Neuron (in vitro differentiated cells): ENCODE data around the gene ENO1.
A peak's percentile ranks its signal among the peaks of the same experiment; 100 is the strongest.

ENCODE experiments used
- H2AFZ ChIP-seq: one replicate; pipeline ENCODE4 v1.6.1; 2013; ENCODE audit warnings: low read depth, mild to moderate bottlenecking, inconsistent platforms, low read length, moderate library complexity
- H3K27me3 ChIP-seq: one replicate; pipeline ENCODE4 v1.6.1; 2013; ENCODE audit warnings: low read length; ENCODE audit not compliant: insufficient read depth
- H3K36me3 ChIP-seq: one replicate; pipeline ENCODE4 v1.6.1; 2013; ENCODE audit warnings: low read length; ENCODE audit not compliant: insufficient read depth
- H3K4me1 ChIP-seq: one replicate; pipeline ENCODE4 v1.6.1; 2013; ENCODE audit warnings: low read length; ENCODE audit not compliant: insufficient read depth
- H3K4me3 ChIP-seq: 2 replicates; pipeline ENCODE4 v1.5.1; 2013; ENCODE audit warnings: mild to moderate bottlenecking, low read length, moderate library complexity
- H3K9me3 ChIP-seq: one replicate; pipeline ENCODE4 v1.6.1; 2013; ENCODE audit warnings: low read length

ENO1 gene

DNA sequence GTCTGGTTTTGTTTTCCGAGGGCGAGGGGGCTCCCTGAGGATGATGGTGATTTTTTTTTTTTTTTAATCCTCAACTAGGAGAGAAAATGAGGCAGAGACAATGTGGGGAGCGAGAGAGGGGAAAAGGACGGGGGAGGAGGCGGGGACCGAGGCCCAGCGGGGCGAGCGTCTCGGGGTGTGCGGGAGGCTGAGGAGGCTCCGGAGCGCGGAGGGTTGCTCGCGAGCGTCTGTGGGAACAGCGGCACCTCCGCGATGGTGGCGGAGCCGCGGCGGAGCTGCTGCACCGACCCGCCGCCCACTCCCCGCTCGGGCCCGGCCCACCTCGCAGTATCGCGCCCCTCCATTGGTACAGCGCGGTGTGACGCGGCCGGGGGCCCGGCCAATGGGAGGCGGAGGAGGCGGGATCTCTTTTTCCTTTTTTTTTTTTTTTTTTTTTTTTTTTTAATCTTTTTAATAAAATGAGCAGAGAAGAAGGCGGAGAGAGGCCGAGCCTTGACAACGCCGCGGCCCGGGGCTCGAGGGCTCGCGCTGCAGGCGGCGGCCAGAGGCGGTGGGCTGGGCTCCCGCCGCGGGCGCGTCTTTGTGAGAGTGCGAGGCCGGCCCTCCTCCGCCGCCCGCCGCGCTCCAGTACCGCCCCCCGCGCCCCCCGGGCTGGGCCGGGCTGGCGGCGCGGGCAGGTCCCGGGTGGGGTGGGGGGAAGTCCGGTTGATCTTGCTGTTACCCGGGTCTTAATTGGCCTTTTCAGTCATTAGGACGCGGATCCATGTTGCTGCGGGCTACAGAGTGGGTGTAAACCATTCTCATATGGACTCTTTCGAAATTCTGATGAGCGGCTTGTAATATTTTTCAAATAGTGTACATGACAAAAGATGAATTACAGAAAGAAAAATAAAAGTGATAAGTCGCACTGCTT is 60.8 kb downstream of the ENO1 start, which contains the start of gene RERE:
Gene RERE (minus strand): TSS at position 229 of the 913 bp plus-strand sequence.
- Histone ChIP-seq H3K27me3 (no peaks in the 10 kb centered on the region), H3K4me3 (peak within 1 kb of the TSS; percentile 83), H3K36me3 (no peaks in the 10 kb centered on the region), H3K9me3 (no peaks in the 10 kb centered on the region), H3K4me1 (peaks cover 21% of the 10 kb centered on the region), H2AFZ (peak within 1 kb of the TSS; percentile 95)

GRCh38 chr1:8816831-8817411 is 61.6 kb downstream of the ENO1 start:
- no peaks in the 10 kb centered on the region for H3K36me3 ChIP-seq
- H3K4me1 ChIP-seq = peaks cover 21% of the 10 kb centered on the region
- no peaks in the 10 kb centered on the region for H3K27me3 ChIP-seq
- no peaks in the 10 kb centered on the region for H3K9me3 ChIP-seq
- no peak overlapping the region for H2AFZ ChIP-seq
- H3K4me3 ChIP-seq = peak overlapping the region; percentile 83

GRCh38 chr1:8816264-8816663 is 62.2 kb downstream of the ENO1 start:
- Histone ChIP-seq H3K4me3 (peak overlapping the region; percentile 83), H3K9me3 (no peaks in the 10 kb centered on the region), H3K4me1 (peaks cover 21% of the 10 kb centered on the region), H3K36me3 (no peaks in the 10 kb centered on the region), H3K27me3 (no peaks in the 10 kb centered on the region), H2AFZ (no peak overlapping the region)

DNA sequence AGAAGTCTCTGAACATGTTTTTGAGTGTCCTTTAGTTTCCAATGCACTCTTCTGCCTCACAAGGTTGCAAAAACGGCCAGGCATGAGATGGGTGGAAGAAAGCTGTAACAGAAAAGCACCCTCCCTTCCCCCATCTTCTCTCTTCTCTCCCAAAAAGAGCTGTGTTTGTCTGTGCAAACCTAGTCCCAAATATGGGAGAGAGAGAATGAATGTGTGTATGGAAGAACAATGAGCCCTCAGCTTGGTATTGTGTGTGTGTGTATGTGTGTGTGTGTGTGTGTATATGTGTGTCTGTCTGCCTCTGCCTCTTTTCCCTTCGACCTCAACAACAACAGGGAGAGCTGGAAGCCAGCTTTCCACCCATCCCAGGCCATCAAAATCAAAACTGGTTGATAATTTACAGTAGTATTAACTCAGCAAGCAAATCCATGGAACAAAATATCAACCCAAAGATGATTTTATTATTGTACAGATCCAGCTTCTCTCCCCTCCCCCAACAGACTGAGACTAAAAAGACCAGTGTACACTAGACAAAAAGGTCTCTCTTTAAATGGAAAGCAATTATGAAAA is 62.8 kb downstream of the ENO1 start:
- Histone ChIP-seq H3K27me3 (no peaks in the 10 kb centered on the region), H3K36me3 (no peaks in the 10 kb centered on the region), H3K9me3 (no peaks in the 10 kb centered on the region), H2AFZ (no peak overlapping the region), H3K4me1 (peaks cover 21% of the 10 kb centered on the region), H3K4me3 (peak overlapping the region; percentile 83)

DNA sequence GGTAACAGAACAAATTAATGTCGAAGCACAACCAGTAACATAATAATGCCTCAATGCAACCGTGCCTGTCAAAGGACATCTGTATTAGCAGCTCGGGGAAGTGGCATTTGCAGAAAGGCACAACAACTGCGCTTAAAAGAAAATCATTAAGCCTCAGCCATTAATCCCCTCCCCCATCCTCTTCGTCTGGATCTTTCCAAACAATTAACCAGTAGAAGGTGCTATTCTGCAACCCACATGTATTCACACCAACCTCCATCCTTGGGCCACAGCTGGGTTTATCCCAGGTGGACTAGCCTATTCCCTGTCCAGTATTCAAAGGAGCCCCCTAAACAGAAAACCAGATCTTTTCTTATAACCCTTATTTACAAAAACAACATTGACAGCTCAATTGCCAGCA is 63.6 kb downstream of the ENO1 start:
- Histone ChIP-seq H3K4me3 (peak overlapping the region; percentile 83), H3K9me3 (no peaks in the 10 kb centered on the region), H3K36me3 (no peaks in the 10 kb centered on the region), H3K4me1 (peaks cover 21% of the 10 kb centered on the region), H2AFZ (no peak overlapping the region), H3K27me3 (no peaks in the 10 kb centered on the region)

- Histone ChIP-seq H3K4me1 (peaks cover 21% of the 10 kb centered on the region), H2AFZ (no peak overlapping the region), H3K36me3 (no peaks in the 10 kb centered on the region), H3K27me3 (no peaks in the 10 kb centered on the region), H3K4me3 (no peak overlapping the region), H3K9me3 (no peaks in the 10 kb centered on the region)
Observed at GRCh38 chr1:8813991-8814390, 64.5 kb downstream of the ENO1 start.

- no peaks in the 10 kb centered on the region for H3K27me3 ChIP-seq
- H2AFZ ChIP-seq = no peak overlapping the region
- H3K9me3 ChIP-seq = no peaks in the 10 kb centered on the region
- H3K36me3 ChIP-seq = no peaks in the 10 kb centered on the region
- no peak overlapping the region for H3K4me3 ChIP-seq
- H3K4me1 ChIP-seq = peaks cover 16% of the 10 kb centered on the region
Observed at GRCh38 chr1:8813016-8813763, 65.3 kb downstream of the ENO1 start.

- Histone ChIP-seq H3K36me3 (no peaks in the 10 kb centered on the region), H3K4me3 (no peak overlapping the region), H3K9me3 (no peaks in the 10 kb centered on the region), H2AFZ (no peak overlapping the region), H3K27me3 (no peaks in the 10 kb centered on the region), H3K4me1 (peaks cover 16% of the 10 kb centered on the region)
Observed at GRCh38 chr1:8812081-8812480, 66.4 kb downstream of the ENO1 start.
